Heart right ventricle (tissue), 16 donors: ENCODE measurements around the gene TMC5. TPM values are rescaled to one million over a fixed set of nuclear protein-coding genes. Genes with fewer than 3 reads are reported as not detected.

ENCODE experiments used
- ATAC-seq, 8 donors: fragments of 200-7000 bp; cut with Tn5 transposase; one replicate each; pipeline ENCODE4 v1.9.1; 2020; ENCODE audit warnings: mild to moderate bottlenecking in 8 of 8, moderate library complexity in 8 of 8, moderate number of reproducible peaks in 1 of 8
- DNase-seq, 2 donors: peaks; one replicate each; pipeline ENCODE4 v3.0.0-alpha.2; 2020
- H3K27ac ChIP-seq, 10 donors: fragments of 200-600 bp; sonication (generic) in 2 of 10; one replicate each; pipeline versions ENCODE4 v1.5.0 to v1.8.0; 2020 to 2022; ENCODE audit warnings: mild to moderate bottlenecking in 3 of 10
- H3K27me3 ChIP-seq, 7 donors: fragments of 200-600 bp; one replicate each; pipeline ENCODE4 v1.8.0; 2021 to 2022; ENCODE audit warnings: mild to moderate bottlenecking in 2 of 7
- H3K36me3 ChIP-seq, 9 donors: fragments of 200-600 bp; sonication (generic) in 1 of 9; one replicate each; pipeline versions ENCODE4 v1.5.0 to v1.8.0; 2020 to 2022; ENCODE audit warnings: mild to moderate bottlenecking in 2 of 9
- H3K4me1 ChIP-seq, 9 donors: fragments of 200-600 bp; sonication (generic) in 1 of 9; one replicate each; pipeline versions ENCODE4 v1.5.0 to v1.8.0; 2020 to 2022; ENCODE audit warnings: mild to moderate bottlenecking in 4 of 9
- H3K4me3 ChIP-seq, 10 donors: fragments of 200-600 bp; sonication (generic) in 2 of 10; one replicate each; pipeline versions ENCODE4 v1.5.0 to v1.8.0; 2020 to 2022; ENCODE audit warnings: mild to moderate bottlenecking in 7 of 10, moderate library complexity in 2 of 10
- H3K9me3 ChIP-seq, 11 donors: fragments of 200-600 bp in 10 of 11; sonication (generic) in 2 of 11; one replicate each; pipeline versions ENCODE4 v1.5.0 to v1.8.0; 2013 to 2022; ENCODE audit warnings: mild to moderate bottlenecking in 2 of 11, control low read depth in 1 of 11, moderate library complexity in 1 of 11
- WGBS, 2 donors: extraction: QIAGEN DNeasy Blood & Tissue Kit; methylation state at CpG; one replicate each; pipeline ENCODE4 v1.1.7; 2013; ENCODE audit warnings: inconsistent platforms in 1 of 2; 5-methylcytosine and 5-hydroxymethylcytosine counted together
- intact Hi-C, 10 donors: fragments of 100-400 bp; cut with DNase I; formaldehyde crosslinking; loops; one replicate each; pipeline versions ENCODE4 v1.11.1 to v1.14.2; 2022
- polyA plus RNA-seq, 2 donors: library from polyadenylated mRNA; stranded (reverse); fragments of 200-250 nt; gene quantifications; one replicate each; pipeline ENCODE4 v1.2.3, GENCODE V29; 2013
- total RNA-seq, 10 donors: library from RNA; stranded (reverse); fragmentation: NEBNext Ultra II Directional in 3 of 10; extraction: Animal tissue kit (Norgen Biotek cat#: 25700) in 3 of 10; gene quantifications; one replicate each; pipeline versions ENCODE4 v1.2.1 to v1.2.4, GENCODE V29; 2021 to 2023
- TF ChIP-seq, protein P1 (sequence below), 9 donors: fragments of 200-600 bp; sonication (generic) in 2 of 9; IDR thresholded peaks; one replicate each; pipeline versions ENCODE4 v1.5.0 to v1.8.0; 2021 to 2022; ENCODE audit warnings: antibody characterized with exemption in 9 of 9, mild to moderate bottlenecking in 5 of 9, moderate library complexity in 1 of 9
- donor health status: Arrhythmogenic right ventricular cardiomyopathy.
- donor health status: ischemic (EF 13 %, LVEDD 7.1; RV severe dilation, severe dysfunction).
- donor health status: healthy with polysubstance abuse.
- donor health status: DM: no; HTN: yes; CAD: no.
- donor health status: DM: no; HTN: no; CAD: no.
- donor health status: ischemic (EF 25% LVEDD 6.9; RV normal size, moderate dysfunction).
- donor health status: ischemic (EF 25% LVEDD 5.7; RV mildly dilated, moderate dysfunction).
- donor health status: healthy.
- donor health status: DM: yes; HTN: yes; CAD: no.
- donor health status: Ischemic cardiomyopathy.
- donor health status: ischemic (EF 35%, LVEDD 5.7; RV mildly dilated, moderate dysfunction).
- donor health status: nonischemic (EF 11% LVEDD 7.7; RV severe dilation, severe dysfunction).
- donor health status: DM: yes; HTN: yes; CAD: no.
- donor health status: PGD.
- donor health status: ischemic (EF 29% LVEDD 5.4; RV normal size, mild dysfunction).
- donor health status: nonischemic (EF 23%, LVEDD 6.1; RV moderate dilation, normal function).

The TMC5 gene
- total and polyA plus RNA-seq, 12 donors = under 0.01 to 0.13 (median 0.10) TPM; not detected in 8

- intact Hi-C loops = no loop called here
- TF ChIP-seq, protein P1, sequence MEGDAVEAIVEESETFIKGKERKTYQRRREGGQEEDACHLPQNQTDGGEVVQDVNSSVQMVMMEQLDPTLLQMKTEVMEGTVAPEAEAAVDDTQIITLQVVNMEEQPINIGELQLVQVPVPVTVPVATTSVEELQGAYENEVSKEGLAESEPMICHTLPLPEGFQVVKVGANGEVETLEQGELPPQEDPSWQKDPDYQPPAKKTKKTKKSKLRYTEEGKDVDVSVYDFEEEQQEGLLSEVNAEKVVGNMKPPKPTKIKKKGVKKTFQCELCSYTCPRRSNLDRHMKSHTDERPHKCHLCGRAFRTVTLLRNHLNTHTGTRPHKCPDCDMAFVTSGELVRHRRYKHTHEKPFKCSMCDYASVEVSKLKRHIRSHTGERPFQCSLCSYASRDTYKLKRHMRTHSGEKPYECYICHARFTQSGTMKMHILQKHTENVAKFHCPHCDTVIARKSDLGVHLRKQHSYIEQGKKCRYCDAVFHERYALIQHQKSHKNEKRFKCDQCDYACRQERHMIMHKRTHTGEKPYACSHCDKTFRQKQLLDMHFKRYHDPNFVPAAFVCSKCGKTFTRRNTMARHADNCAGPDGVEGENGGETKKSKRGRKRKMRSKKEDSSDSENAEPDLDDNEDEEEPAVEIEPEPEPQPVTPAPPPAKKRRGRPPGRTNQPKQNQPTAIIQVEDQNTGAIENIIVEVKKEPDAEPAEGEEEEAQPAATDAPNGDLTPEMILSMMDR (IDR thresholded peaks at IDR 0.05) = no peak
- peaks cover 0 to 6% (median 0%) of the 10 kb centered on the region in 9 donors for H3K4me1 ChIP-seq
- H3K27me3 ChIP-seq = peaks cover 0 to 14% (median 10%) of the 10 kb centered on the region in 7 donors
- peaks cover 0 to 6% (median 0%) of the 10 kb centered on the region in 11 donors for H3K9me3 ChIP-seq
- 58 to 75% methylated on average over 2 of the region's 2 CpGs for WGBS, 2 donors
- H3K4me3 ChIP-seq = no peak overlapping the region
- no peak overlapping the region for H3K27ac ChIP-seq
- no peak for ATAC-seq
- H3K36me3 ChIP-seq = no peaks in the 10 kb centered on the region
- DNase-seq = no peak
Observed at GRCh38 chr16:19382084-19382801, 35.4 kb upstream of the TMC5 start.

DNA sequence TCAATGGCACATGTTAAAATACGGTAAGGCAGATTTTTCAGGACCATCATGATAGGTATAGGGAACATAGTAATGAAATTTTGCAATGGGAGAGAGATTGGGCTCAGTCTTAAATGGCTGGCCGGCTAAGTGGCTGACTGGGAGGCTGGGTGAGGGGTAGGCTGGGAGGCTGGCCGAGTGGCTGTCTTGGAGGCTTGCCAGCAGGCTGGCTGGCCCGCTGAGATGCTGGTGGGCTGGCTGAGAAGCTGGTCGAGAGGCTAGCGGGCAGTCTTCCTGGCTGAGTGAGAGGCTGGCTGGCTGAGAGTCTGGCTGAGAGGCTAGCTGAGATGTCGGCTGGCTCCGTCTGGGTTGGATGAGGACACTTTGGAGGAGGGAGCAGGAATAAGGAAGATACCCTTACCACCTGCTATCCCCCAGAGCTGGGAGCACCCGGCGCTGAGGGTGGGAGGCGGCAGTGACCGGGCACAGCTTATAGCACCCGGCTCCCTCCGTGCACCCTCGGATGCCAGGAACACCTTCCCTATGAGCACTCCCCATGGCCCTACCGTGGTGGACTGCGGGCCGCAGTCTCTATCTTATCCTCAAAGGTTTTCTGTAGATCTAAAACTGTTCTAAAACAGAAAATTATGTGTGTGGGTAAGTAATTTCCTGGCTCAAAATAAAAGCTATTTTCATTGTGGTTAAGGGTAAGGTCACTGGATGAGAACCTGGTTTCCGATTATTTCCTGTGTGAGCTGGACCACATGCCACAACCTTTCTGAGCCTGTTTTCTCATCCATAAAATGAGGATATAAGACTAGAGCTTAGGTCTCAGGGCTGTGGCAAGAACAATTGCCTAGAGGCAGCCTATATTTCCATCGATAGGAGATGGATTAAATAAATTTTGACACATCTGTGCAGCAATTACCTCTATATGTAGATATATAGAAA, 34.5 kb upstream of the TMC5 start:
- Histone ChIP-seq H3K9me3 (peaks cover 0 to 11% (median 0%) of the 10 kb centered on the region in 11 donors), H3K27ac (no peak overlapping the region), H3K4me1 (peaks cover 0 to 6% (median 0%) of the 10 kb centered on the region in 9 donors), H3K4me3 (no peak overlapping the region), H3K27me3 (peaks cover 0 to 22% (median 10%) of the 10 kb centered on the region in 7 donors), H3K36me3 (no peaks in the 10 kb centered on the region)
- intact Hi-C loops = no loop called here
- ATAC-seq (no peak), DNase-seq (no peak)
- 48 to 61% methylated on average over 20 of the region's 20 CpGs for WGBS, 2 donors
- TF ChIP-seq, protein P1 (IDR thresholded peaks at IDR 0.05) = no peak

GRCh38 chr16:19384656-19385055, 33.0 kb upstream of the TMC5 start:
- WGBS, 2 donors = 17 to 19% methylated on average over 2 of the region's 2 CpGs
- Histone ChIP-seq H3K27me3 (peaks cover 0 to 29% (median 10%) of the 10 kb centered on the region in 7 donors), H3K4me3 (no peak overlapping the region), H3K27ac (no peak overlapping the region), H3K4me1 (peaks cover 0 to 6% (median 0%) of the 10 kb centered on the region in 9 donors), H3K36me3 (no peaks in the 10 kb centered on the region), H3K9me3 (peaks cover 0 to 11% (median 0%) of the 10 kb centered on the region in 11 donors)
- intact Hi-C loops = no loop called here
- TF ChIP-seq, protein P1 (IDR thresholded peaks at IDR 0.05) = no peak
- no peak for ATAC-seq
- no peak for DNase-seq

DNA sequence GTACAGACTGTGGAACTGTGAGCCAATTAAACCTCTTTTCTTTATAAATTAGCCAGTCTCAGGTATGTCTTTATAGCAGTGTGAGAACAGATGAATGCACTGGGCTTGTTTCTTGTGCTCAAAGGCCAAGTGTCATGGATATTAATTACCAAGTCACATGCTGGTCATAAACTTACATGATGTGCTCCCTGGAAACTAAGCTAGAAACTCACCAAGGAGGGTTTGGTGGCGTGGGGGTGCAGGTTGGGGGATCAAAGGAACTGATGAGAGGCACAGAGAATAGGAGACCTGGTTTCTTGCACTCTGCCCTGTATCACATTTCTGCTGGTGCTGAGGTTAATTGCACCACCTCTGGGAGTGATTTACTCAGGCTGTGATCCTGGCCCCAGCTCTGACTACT, 31.2 kb upstream of the TMC5 start:
- WGBS, 2 donors = 48 to 64% methylated on average over 1 of the region's 1 CpG

More for the DNA sequence above, 31.2 kb upstream of the TMC5 start:
- H3K4me3 ChIP-seq = no peak overlapping the region
- intact Hi-C loops = no loop called here
- H3K27me3 ChIP-seq = peaks cover 0 to 46% (median 22%) of the 10 kb centered on the region in 7 donors
- no peaks in the 10 kb centered on the region for H3K4me1 ChIP-seq
- DNase-seq (no peak), ATAC-seq (no peak)
- no peaks in the 10 kb centered on the region for H3K36me3 ChIP-seq
- no peak overlapping the region for H3K27ac ChIP-seq
- H3K9me3 ChIP-seq = peaks cover 0 to 11% (median 0%) of the 10 kb centered on the region in 11 donors
- TF ChIP-seq, protein P1 (IDR thresholded peaks at IDR 0.05) = no peak
